ENCODE measurements around the gene UQCRC2.
"Not testable (repeated sequence)": the region's sequence is repeated elsewhere in the genome, so short reads cannot be mapped to it uniquely, and the experiment has no call there.

UQCRC2 gene

GRCh38 chr16:21952793-21953540, at the start of gene UQCRC2:
Gene UQCRC2, plus strand, starts transcription at chr16:21953361. Its CDS starts 63 bp downstream, at chr16:21953424.
- peak; percentile 90 for DNase-seq (ENCODE audit: extremely low spot score)
- POLR2A ChIA-PET, result interaction anchor here (0.5 to 1.0 kb wide), 3 partner anchors 236 to 316 kb away, joined by 3 read pairs; no protein-coding TSS in a partner anchor
- no peak for TF ChIP-seq CTCF (IDR thresholded peaks at IDR 0.05; ENCODE audit: control extremely low read depth, extremely low read depth, low read depth, missing control alignments)
- CTCF ChIA-PET, result interaction anchor here (0.9 to 2.6 kb wide), 5 partner anchors 11 to 236 kb away, joined by 3 to 21 read pairs (median 6); no protein-coding TSS in a partner anchor

GRCh38 chr16:21932650-21933049, 20.5 kb upstream of the UQCRC2 start:
- CTCF ChIA-PET; POLR2A ChIA-PET; DNase-seq (ENCODE audit: extremely low spot score): not testable (repeated sequence)

GRCh38 chr16:21933316-21933715, 19.8 kb upstream of the UQCRC2 start:
- POLR2A ChIA-PET; DNase-seq (ENCODE audit: extremely low spot score); CTCF ChIA-PET: not testable (repeated sequence)

- DNase-seq (ENCODE audit: extremely low spot score); POLR2A ChIA-PET: not testable (repeated sequence)
- CTCF ChIA-PET, result interaction anchor here (1.2 kb wide), 2 partner anchors 11 to 213 kb away, joined by 3 read pairs; no protein-coding TSS in a partner anchor
These were observed 19.4 kb upstream of the UQCRC2 start for GRCh38 chr16:21933790-21934189.

GRCh38 chr16:21936216-21936615, 16.9 kb upstream of the UQCRC2 start:
- DNase-seq (ENCODE audit: extremely low spot score); POLR2A ChIA-PET; CTCF ChIA-PET: not testable (repeated sequence)

- POLR2A ChIA-PET, result no interaction called here
- no peak for DNase-seq (ENCODE audit: extremely low spot score)
- CTCF ChIA-PET, result no interaction called here
- no peak for TF ChIP-seq CTCF (IDR thresholded peaks at IDR 0.05; ENCODE audit: control extremely low read depth, extremely low read depth, low read depth, missing control alignments)
These were observed 15.8 kb upstream of the UQCRC2 start for GRCh38 chr16:21937336-21937829.

- no peak for TF ChIP-seq CTCF (IDR thresholded peaks at IDR 0.05; ENCODE audit: control extremely low read depth, extremely low read depth, low read depth, missing control alignments)
- CTCF ChIA-PET, result interaction anchor here (0.9 to 1.9 kb wide), 4 partner anchors 9 to 137 kb away, joined by 3 to 4 read pairs (median 3); no protein-coding TSS in a partner anchor
- no peak for DNase-seq (ENCODE audit: extremely low spot score)
- POLR2A ChIA-PET, result no interaction called here
These were observed 12.6 kb upstream of the UQCRC2 start for GRCh38 chr16:21940570-21940969.

- no peak for TF ChIP-seq CTCF (IDR thresholded peaks at IDR 0.05; ENCODE audit: control extremely low read depth, extremely low read depth, low read depth, missing control alignments)
- ChIA-PET POLR2A (no interaction called here), CTCF (no interaction called here)
- no peak for DNase-seq (ENCODE audit: extremely low spot score)
These were observed 9.6 kb upstream of the UQCRC2 start for GRCh38 chr16:21943571-21943970.

Measured in GM10248 (cell line).